NCI-H1694 (cell line): ENCODE data around the gene TMEM163.
A peak's percentile ranks its signal among the peaks of the same experiment; 100 is the strongest.
"Not testable (repeated sequence)": the region's sequence is repeated elsewhere in the genome, so short reads cannot be mapped to it uniquely, and the experiment has no call there.

Experiments used
- DNase-seq: peaks from one replicate; lab custom pipeline; 2025; lab: John Stamatoyannopoulos, UW

The TMEM163 gene

DNA sequence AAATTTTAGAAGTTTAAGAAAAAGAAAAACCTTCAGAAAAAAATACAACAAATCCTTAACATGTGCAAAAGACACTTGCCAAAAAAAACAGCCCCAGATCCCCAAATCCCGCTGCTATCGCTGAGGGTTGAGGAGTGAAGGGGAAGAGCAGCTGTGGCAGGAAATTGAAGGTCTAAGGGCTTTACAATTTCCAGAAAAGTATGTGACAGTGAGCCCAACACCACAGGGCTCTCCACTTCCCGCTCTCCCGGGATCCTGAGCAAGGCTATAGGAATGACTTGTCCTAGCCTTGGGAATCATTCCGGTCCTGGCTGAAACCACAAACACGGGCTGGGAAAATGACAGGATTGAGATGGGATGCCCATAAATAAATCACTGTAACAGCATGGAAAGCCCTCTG is 191.4 kb downstream of the TMEM163 start:
- no peak for DNase-seq

DNA sequence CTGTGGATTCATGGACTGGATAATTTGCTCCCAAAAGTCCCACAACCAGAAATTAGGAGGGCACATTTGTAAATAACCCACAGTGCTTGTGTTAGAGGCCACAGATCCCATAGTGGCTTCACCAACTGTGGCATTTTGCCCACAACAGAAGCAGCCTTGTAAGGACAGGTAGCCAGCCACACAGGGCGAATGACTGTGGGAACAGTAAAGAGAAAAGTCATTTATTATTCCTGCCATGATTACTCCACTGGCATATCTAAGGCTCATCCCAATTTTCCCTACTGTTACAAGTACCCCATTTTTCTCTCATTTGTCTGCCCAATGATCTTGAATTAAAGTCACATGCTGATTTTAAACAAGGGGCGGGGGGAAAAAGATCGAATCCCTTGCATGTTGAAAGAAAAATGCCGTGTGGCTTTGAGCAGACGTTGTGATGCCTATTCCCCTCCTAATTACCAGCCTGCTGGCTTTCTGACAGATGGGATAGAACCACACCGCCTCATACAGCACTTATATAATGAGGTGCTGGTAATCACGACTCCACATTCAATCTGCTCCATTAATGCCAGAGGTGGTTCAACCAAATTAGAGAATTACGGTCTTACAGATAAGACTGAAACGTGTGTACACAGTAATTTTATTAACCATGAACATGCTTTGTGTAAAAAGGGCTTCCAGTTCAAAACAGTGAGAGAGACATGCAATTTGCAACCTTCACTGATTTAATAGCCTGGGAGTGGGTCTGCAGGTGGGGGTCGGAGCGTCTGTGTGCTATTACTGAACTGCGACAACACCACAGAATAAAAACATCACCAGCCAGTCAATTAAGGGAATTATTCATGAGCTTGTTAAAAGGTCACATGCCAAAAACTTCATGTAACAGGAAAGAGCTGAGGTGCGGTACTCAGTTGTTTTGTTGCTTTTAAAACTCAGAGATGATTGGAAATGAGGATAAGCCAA is 196.0 kb downstream of the TMEM163 start:
- DNase-seq = peak; percentile 99

DNA sequence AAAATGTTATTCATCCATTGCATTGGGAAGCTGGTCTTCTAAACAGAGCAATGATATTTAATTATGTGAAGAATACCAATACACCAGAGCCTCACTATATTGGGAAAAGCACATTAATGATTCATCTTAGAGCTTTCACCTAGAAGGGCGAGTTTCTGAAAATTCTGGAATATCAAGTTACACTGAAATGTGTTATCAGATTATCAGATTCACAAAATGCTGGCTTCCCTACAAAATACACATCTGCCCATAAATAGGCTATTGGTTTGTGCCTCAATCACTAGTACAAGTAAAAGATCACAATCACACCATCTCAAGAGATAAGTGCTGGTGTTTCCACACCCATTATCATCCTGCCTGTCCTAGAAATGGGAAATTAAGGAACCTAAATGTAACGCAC is 200.7 kb downstream of the TMEM163 start:
- no peak for DNase-seq

DNA sequence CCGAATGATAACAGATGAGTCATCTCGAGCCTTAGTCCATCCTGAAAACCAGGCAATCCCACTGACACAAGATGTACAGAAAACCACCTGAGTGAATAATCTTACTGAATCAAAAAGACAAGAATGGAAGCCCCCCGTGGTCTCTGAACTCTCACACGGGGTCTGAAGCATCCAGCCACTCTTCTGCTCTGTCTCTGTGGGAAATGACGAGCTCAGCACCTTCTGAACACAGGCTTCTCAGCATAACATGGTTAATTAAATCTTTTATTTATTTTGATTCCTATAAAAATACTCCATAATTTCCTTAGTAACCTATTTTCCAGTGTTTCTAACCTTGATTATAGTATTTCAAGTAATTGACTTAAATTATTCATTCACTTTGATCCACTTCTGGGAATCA is 203.7 kb downstream of the TMEM163 start:
- DNase-seq = no peak

DNA sequence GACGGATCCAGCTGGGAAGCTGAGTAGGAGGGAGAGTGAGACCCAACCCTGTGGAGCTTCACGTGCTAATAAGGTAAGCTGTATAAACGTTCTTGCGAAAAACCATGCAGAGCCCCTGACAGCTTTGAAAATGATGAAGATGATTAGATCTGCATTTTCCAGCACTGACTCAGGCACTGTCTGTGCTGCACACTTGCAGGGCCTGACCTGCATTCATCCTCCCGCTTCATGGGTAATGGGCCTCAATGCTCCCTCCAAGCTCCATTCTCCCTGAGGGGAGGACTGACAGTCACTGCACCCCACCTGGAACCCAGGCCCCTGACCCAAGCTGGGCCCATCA is 205.4 kb downstream of the TMEM163 start:
- DNase-seq = no peak

DNA sequence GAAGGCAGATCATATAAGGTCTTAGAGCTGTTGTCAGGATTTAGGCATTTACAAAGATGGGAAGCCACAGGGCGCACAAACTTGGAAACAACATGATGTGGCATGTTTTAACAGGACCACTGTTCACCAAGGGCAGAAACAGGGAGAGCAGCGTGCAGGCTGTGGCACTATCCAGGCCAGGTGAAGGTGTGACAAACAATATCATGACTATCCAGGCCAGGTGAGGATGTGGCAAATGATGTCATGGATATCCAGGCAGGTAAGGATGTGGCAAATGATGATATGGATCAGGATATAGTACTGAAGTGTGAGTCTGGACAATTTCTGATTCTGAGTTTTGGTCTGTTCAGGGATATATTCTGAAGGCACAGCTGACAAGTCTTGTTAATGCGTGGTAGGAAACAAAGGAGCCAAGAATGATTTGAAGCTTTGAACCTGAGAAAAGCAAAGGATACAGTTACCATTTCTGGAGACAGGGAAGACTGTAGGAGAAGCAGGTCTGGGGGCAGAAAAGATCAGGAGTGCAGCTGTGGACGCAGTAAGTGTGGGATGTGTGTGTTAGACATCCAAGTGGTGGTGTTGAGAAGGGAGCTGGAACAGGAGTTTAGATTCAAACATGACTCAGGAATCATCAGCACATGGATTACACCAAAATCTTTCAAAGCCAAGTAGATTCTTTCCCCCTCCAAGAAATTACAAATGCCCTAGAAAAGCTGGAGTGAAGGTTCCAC is 205.9 kb downstream of the TMEM163 start:
- no peak for DNase-seq

DNA sequence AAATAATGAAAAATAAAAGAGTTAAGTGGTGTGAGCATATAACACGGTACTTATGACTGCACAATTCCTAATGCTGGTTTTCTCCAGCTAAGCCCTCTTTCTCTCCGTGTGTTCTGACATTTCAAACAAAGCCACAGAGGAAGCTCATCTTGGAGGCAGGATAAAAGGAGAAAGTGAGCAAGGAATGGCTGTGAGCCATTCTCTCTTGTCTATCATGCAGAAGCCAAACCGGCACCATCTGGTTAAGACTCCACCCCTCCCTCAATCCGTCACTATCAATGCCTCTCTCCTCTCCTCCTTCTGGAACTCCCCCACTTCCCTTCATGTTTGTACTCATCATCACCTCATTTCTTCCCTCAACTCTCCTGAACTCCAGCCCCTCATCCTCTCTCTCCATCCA is 210.4 kb downstream of the TMEM163 start:
- peak; percentile 11 for DNase-seq

DNA sequence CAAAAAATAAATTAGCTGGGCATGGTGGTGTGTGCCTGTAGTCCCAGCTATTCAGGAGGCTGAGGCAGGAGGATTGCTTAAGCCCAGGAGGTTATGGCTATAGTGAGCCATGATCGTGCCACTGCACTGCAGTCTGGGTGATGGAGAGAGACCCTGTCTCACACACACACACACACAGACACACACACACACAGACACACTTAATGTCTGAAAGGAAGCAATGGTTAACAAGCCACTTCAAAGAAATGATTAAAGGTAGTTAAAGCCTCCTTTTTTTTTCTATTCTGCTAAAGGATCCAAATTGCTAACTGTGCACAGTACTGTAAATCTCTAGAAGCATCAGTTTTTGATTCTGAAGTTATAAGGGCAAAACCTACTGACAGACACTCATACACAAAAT is 211.1 kb downstream of the TMEM163 start:
- no peak for DNase-seq

DNA sequence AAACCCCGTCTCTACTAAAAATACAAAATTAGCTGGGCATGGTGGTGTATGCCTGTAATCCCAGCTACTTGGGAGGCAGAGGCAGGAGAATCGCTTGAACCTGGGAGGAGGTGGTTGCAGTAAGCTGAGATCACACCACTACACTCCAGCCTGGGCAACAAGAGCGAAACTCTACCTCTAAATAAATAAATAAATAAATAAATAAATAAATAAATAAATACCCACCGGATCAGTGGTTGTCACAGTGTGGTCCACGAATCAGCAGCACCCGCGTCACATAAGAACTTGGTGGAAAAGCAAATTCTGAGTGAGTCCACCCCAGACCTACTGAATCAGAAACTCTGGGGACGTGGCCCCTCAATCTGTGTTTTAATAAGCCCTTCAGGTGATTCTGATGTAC is 211.6 kb downstream of the TMEM163 start:
- not testable (repeated sequence) for DNase-seq

DNA sequence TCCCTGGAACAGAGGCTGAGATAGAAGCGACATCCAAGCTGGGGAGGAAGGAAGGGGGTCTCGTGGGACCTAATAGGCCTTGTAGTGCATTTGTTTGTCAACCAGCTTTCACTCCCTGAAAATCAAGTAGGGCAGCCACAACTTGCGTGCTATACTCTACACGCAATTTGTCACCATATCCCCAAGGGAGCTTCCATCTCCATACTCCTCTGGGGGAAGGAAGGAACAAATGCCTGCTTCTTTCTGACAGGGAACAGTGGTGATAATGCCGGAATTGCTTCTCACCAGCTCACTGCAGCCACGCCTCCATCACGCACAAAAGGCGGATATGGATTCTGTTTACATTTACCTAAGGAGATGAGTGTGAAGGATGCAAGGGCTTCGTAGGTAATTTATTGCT is 213.4 kb downstream of the TMEM163 start:
- DNase-seq = no peak

DNA sequence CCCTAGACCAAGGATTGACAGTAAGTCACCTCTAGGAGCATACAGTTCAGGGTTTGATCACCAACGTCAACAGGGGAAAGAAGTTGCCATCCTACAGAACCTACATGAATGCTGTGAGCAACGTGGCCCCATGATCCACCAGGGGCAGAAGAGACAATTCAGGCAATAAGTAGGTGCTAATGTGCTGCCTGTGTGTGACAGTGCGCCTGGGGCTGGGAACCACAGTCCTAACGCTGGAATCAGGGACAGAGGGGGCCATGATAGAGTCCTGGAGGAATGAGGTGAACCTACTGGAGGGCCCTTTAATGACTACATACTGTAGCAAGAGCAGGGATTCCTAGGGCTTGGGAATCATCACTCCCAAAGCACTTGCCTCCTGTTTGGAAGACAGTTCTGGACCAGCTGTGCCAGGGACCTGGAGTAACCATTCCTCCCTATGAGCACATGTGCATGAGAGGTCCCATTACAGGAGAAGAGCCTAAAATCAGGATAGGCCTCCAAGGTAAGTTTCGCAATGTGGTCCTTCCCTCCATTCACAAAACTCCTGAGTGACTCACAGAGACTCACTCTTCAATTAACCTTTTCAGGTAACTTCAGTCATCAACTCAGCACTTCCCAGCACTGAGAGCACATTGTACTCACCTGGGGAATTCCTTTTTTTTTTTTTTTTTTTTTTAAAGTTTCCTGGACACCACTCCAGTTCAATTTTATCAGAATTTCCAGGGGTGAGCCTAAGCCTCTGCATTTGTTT is 214.0 kb downstream of the TMEM163 start:
- no peak for DNase-seq

DNA sequence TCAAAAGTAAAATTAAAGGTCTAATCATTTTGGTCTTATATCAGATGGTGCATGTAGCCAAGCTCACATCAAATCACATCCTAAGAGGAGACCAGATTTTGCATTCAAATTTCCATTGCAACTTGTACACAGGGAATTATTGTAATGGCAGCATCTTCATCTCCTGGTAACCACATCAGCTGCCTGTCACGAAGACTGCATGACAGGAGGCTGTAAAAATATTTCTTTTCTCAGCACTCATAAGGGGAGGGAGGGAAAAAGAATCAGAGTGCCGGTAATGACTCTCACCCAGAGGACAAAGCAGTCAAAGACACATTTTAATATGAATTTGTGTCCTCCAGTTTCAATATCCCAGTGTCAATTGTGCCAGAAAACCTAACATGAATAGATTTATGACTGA is 216.7 kb downstream of the TMEM163 start:
- DNase-seq = no peak

DNA sequence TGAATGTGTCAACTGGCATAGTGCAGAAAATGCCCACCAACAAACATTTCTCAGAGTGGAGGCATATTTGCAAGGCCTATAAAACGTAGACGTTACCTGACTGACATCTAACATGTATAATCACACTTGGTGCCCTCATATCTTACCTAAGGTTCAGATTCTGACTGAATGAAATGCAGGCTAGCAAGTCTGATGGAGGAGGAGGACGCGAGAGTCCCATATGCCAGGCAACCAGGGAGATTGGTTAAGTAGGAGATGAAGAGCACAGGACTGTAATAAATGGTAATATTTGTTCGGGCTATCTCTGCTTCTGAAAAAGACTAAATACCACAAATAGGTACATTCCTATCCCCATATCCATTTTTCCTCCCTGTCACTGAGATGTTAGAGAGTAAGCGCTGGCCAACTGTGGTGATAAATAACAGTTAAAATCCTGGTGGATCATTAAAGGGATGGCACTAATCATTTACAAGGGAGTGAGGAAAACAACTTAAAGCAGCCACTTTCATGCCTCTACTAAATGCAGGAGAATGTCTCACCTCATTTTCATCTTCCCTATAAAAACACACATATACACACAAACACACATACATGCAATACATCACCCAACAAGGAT is 217.2 kb downstream of the TMEM163 start:
- no peak for DNase-seq

DNA sequence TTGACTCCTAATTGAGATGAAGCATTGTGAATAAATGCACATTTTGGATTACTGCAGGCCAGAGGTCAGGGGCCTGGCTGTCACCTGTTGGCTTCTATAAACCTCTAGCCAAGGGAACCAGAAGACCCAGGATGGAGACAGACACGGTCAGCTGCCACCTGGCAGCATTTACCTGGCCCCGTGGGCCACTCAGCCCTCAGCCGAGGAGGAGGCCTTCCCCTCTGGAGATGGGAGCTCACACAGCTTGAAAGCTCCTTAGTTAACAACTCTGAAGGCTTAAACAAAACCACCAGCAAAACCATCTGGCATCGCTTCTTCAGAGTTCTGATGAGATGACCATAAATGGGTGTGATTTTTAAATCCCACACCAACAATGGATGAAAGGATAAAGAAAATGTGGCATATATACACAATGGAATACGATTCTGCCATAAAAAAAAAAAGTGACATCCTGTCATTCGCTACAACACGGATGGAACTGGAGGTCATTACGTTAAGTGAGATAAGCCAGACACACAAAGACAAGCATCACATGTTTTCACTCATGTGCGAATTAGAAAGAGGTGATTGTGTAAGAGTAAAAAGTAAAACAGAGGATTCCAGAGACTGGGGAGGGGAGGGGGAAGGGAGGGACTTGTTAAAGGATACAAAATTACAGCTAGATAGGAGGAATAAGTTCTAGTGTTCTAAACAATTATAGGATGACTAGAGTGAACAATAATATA is 218.4 kb downstream of the TMEM163 start:
- no peak for DNase-seq

DNA sequence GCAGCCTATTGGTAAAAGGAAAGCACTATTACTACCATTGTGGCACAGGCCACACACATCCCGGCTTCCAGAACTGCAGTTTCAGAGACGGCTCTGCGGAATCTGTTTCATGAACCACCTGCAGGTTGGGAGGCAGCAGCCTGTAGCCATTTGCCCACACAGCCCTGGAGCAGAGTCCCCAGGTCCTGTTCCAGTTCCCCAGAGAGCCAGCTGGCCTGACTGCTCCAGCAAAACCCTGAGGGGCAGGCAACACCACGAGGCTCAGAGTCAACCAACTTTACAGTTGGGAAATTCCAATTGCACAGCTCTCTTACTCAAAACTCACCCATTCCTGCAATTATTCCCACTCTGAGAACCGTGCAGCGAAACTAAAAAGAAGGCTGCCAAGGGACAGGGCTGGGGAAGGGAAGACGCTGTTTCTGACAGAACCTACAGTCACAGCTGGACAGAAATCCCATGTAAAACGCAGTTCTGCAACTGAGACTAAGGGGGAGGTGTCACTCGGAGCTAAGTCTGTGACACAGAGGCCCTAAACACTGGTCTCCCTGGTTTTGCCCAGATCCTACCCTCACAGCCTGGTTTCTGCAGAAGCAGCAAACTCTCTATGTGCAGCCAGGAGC is 219.4 kb downstream of the TMEM163 start:
- no peak for DNase-seq

DNA sequence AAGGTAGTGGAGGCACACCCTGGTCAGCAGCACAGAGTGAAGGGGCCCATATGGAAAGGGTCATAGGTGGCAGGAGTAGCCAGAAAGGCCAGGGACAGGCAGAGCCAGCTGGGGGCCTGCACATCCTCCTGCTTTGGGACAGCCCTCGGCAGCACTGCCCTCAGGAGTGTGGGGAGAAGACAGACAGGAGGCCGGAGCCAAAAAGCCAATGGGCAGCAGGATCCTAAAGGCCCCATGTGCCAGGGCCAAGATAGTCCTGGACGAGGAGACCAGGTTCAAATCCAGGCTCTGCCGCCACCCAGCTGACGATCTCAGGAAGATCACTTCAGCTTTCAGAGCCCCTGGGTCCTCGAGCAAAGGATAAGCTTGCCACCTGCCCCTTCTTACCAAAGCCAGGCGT is 220.1 kb downstream of the TMEM163 start:
- DNase-seq = no peak

DNA sequence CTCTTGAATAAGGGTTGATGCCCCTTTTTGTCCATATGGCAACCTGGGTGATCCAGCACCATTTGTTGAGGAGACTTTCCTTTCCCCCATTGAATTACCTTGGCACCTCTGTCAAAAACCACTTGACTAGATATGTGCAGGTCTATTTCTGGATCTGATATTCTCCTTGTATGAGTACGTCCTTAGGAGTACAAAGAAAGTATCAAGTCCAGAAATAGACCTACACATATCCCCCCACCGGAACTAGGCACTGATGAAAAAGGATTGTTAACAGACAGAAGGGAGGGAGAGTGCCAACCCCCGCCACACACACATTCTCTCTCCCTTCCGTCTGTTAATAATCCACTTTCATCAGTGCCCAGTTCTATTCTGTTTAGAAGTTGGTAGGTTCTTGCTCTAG is 225.0 kb downstream of the TMEM163 start:
- no peak for DNase-seq

DNA sequence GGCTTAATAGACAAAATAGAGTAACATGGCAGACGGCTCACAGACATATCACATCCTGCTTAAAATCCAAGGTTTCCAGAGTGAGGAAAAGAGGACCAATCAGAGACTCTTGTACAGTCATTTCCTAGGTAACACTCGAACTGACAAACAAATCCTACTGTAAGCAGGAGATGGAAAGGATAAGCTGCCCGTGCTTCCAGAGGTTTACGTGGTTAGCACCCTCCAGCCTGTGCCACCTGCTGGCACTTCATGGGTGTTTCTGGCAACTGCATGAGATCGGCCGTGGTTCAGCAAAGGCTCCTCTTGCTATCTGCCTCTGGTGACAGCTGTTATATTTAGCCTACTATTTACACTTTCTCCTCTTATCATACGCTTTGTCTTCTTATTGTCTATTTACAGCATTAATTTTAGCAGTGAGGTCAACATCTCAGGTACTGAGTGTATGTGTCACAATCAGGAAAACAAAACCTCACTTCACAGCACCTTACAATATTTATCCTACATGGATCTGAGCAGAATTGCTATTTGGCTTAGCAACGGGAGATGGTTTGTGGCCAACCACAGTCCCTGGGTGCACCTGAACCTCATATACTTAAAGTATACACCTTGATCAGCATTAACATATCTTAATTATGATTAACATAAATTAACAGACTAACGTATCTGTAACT is 226.9 kb downstream of the TMEM163 start:
- DNase-seq = peak; percentile 72

DNA sequence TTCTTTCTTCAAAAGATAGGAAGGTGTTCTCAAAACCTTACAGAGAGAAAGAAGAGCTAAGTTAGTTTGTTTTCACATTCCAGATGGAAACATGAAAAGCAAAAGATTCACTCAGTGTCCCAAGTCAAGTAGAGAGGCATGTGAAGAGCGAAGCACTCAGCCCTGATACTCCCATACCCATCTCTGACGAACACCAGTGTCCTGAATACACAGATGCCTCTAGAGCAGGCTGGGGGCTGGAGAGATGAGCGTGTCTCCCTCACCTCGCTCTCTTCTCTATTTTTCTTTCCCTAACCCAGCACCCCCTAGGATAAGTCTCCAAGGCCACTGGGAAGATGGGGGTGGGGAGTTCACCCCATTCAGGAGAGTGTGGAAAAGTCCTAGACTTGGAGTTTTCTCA is 227.8 kb downstream of the TMEM163 start:
- no peak for DNase-seq

DNA sequence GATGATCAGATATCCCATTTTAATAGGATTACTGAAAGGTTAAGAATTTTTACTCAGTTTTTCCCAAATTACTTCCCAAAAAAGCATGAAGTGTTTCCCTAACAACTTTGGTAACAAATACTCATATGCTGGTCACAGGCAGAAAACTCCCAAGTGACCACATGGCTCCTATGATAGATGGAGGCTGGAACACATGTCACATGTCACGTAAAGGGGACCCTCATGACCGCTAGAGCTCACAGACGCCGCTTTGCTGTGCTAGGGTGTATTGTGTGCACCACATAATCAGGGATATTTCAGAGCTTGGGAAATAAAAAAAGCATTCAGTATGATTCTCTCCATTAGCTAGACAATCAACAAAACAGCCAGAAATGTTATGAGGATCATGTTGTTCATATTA is 228.2 kb downstream of the TMEM163 start:
- DNase-seq = no peak
